HG03442 (cell line): ENCODE measurements around the gene RPS6KC1.
"Not testable (repeated sequence)": the region's sequence is repeated elsewhere in the genome, so short reads cannot be mapped to it uniquely, and the experiment has no call there.

Experiments used
- ATAC-seq: cut with Tn5 transposase; IDR thresholded peaks from one replicate; pipeline ENCODE4 v1.9.1; 2021; ENCODE audit warnings: mild to moderate bottlenecking, moderate library complexity; ENCODE audit not compliant: unreplicated experiment

RPS6KC1 gene, protein sequence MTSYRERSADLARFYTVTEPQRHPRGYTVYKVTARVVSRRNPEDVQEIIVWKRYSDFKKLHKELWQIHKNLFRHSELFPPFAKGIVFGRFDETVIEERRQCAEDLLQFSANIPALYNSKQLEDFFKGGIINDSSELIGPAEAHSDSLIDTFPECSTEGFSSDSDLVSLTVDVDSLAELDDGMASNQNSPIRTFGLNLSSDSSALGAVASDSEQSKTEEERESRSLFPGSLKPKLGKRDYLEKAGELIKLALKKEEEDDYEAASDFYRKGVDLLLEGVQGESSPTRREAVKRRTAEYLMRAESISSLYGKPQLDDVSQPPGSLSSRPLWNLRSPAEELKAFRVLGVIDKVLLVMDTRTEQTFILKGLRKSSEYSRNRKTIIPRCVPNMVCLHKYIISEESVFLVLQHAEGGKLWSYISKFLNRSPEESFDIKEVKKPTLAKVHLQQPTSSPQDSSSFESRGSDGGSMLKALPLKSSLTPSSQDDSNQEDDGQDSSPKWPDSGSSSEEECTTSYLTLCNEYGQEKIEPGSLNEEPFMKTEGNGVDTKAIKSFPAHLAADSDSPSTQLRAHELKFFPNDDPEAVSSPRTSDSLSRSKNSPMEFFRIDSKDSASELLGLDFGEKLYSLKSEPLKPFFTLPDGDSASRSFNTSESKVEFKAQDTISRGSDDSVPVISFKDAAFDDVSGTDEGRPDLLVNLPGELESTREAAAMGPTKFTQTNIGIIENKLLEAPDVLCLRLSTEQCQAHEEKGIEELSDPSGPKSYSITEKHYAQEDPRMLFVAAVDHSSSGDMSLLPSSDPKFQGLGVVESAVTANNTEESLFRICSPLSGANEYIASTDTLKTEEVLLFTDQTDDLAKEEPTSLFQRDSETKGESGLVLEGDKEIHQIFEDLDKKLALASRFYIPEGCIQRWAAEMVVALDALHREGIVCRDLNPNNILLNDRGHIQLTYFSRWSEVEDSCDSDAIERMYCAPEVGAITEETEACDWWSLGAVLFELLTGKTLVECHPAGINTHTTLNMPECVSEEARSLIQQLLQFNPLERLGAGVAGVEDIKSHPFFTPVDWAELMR

DNA sequence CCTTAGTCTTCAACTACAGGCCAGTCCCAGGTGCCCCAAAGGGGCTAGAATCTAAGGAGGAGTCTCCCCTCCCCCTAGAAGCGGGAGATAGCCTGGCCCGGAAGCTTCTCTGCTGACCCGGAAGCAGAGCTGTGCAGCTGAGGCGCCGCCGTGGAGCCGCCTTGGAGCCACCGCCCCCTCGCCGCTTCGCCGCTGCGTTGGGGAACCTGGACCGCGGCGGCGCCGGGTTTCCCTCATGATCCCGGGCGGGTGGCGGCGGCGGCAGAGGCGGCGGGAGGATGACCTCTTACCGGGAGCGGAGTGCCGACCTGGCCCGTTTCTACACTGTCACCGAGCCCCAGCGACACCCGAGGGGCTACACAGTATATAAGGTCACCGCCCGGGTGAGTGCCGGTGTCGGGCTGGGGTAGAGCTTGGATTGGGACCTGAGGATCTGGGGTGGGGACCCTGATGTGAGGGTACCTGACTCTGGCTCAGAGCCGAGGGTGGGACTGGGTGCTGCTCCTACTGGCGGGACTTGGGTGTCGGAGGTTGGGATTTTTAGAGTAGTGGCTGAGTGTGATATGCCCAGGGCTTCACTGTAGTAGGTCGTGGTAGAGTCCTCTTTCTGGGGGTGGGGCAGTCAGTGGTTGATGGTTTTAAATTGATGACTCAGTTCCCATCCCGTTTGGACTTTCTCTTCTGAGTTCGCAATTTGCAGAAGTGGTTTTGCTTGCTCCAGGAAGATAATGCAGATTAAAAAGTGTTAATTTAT is at the start of gene RPS6KC1:
Gene RPS6KC1 (plus strand): TSS at position 115 of the 754 bp plus-strand sequence. CDS start 164 bp downstream, at position 279.
- ATAC-seq: peak; percentile 96

DNA sequence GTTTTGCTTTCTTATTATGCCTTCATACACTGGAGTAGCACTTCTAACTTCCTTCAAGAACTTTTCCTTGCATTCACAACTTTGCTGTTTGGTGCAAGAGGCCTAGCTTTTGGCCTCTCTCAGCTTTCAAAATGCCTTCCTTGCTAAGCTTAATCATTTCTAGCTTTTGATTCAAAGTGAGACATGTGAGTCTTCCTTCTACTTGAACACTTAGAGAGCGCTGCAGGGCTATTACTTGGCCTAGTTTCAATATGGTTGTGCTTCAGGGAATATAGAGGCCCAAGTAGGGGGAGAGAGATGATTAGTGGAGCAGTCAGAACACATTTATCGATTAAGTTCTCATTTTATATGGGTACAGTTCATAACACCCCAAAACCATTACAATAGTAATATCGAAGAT is 47.8 kb upstream of the RPS6KC1 start:
- peak; percentile 76 for ATAC-seq

DNA sequence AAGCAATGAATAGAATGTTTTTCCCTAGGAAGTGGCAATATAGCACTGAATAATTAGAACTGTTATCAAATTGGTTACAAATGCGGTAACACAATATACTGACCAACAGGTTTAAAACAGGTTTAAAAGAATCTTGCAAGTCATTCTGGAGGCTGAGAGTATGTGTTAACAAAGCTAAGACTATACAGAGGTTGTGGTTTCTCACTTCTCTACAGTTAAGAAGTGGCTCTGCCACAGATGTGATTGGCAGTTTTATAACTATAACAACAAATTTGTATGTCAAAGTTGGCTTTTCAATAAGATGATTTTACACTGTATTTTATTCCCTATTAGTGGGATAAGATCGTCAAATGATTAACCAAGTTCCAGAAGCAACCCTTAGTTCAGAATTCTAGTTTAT is 42.5 kb upstream of the RPS6KC1 start:
- ATAC-seq: peak; percentile 86

DNA sequence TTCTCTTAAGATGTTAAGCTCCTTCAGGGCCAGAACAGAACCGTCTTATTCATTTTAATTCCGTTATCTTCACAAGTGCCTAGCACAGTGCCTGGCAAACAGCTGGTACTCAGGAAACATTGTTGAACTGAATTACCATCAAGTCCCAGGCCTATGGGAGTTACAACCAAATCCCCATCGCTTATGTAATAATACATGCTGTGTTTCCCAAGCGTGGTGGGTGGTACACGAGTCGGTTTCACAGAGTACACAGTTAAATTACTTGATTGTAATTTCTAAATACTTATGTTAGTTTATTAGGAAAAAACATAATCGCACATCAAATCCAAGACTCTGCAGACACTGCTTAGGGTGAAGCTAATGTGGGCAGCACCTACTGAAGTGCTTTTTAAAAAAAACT is 36.4 kb upstream of the RPS6KC1 start:
- no peak for ATAC-seq

DNA sequence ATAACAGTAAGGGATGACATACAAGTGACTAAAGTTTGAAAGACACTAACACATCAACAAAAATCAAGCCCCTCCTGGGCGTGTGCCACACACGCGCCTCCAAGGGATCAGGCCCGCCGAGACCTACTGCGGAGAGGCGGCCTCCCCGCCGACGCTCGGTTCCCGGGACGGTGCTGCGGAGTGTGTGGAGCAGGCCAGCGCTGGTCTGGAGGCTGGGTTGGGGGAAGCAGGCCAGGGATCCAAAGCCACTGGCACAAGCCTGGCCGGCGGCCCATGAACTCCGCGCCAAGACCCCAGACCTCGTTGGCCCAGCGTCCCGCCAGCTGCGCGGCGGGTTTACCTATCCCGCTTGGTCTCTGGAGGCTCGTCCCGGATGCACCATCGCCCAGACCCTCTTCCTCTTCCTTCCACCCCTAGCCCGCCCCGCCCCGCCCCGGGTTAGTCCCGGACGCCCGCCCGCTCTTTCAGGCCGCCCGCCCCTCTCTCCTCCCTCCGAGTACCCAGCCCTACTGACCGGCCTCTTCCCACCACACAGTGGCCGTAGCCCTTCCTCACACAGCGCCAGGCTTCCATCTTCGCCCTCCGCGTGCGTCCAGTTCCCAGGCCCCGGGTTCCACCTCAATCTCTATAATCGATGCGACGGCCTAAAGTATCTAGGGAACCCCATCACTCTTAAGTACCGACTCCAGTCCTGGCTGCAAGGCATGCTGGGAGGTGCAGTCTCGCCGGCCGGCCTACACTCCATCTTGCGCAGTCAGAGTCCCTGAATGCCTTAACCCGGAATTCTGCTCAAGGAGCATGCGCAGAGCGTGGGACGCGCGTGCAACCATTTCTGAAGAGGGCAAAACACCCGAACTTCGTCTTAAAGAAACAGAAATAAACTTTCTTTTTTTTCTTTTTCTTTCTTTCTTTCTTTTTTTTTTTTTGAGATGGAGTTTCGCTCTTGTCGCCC is 35.7 kb upstream of the RPS6KC1 start, which contains the start of gene ANGEL2:
Gene ANGEL2 (minus strand): TSS at position 769 of the 952 bp plus-strand sequence. CDS start 196 bp downstream, at position 573.
- ATAC-seq: peak; percentile 95

DNA sequence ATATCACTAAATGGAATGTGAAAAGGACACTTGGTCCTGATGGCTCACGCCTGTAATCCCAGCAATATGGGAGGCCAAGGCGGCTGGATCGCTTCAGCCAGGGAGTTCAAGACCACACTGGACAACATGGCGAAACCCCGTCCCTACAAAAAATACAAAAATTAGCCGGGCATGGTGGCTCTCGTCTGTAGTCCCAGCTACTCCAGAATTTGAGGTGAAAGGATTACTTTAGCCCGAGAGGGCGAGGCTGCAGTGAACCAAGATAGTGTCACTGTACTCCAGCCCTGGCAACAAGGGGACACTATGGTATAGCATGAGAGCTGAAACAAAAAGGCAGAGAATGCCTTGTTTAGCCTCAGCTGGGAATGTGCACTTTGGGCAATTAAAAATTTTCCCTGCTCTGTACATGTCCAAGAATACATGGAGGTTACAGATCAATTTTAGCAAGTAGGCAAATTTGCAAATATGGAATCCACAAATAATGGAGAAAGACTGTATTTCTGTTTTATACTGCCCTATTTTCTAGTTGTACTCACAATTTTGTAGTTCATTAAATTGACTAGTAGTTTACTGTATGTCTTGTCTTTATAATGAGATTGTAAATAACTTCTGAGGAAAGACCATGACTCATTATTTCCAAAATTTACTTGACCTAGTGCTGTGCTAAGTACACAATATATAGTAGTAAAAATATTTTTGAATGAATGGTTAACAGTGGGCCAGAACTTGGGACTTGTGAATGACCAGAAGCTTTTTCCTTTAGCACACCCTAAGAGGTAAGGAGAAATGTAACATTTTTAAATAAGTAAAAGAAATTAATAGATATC is 33.4 kb upstream of the RPS6KC1 start:
- ATAC-seq: no peak

DNA sequence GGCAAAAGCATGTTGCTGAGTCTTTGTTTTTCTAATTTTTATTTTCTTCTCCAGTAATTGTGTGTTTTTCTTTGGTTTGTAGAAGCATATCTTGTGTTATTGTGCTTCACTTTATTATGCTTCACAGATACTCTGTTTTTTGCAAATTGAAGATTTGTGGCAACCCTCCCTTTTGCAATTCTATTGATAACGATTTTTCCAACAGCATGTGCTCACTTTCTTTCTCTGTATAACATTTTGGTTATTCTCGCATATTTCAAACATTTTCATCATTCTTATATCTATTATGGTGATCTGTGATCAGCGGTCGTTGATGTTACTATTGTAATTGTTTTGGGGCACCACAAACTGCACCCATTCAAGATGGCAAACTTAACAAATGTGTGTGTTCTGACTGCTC is 31.6 kb upstream of the RPS6KC1 start:
- ATAC-seq: no peak

DNA sequence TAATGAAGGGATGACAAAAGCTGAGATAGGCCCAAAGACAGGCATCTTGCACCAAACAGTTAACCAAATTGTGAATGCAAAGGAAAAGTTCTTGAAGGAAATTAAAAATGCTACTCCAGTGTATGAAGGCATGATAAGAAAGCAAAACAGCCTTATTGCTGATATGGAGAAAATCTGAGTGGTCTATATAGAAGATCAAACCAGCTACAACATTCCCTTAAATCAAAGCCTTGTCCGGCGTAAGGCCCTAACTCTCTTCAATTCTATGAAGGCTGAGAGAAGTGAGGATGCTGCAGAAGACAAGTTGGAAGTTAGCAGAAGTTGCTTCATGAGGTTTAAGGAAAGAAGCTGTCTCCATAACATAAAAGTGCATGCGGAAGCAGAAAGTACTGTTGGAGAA is 31.0 kb upstream of the RPS6KC1 start:
- no peak for ATAC-seq

DNA sequence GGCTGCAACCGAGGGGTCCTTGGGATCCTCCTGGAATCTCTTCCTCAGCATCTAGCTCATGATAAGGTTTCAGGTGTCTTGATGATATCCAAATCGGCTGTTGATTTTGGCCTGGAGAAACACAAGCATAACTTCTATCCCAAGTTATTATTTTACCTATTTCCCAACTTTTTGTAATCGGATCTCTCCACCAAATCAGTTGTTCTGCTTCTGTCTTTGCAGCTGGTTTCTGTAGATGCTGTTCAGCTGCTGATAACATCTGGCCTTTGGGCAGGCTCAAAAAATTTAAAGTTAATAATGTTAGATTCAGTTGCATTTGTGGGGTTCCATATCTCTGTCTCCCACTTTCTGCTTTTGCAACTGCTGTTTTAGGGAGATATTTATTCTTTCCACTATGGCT is 24.0 kb upstream of the RPS6KC1 start:
- not testable (repeated sequence) for ATAC-seq

DNA sequence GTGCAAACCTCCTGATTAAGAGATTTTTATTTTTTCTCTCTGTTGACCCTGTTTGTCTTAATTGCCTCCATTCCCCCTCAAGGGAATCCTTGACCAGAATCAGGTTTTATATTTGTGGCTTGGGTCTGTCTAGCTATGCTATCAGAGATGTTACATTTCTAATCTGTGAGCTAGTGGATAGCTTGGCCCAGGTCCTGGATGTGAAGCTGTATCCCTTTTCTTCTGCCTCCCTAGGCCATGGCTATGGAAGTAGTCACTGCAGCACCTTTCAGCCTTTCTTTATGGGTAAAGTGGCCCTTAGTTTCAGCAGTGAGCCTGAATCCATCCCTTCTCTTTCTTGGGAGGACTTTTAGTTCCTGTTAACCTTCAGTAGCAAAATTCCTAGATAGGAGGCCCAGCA is 18.4 kb upstream of the RPS6KC1 start:
- no peak for ATAC-seq

DNA sequence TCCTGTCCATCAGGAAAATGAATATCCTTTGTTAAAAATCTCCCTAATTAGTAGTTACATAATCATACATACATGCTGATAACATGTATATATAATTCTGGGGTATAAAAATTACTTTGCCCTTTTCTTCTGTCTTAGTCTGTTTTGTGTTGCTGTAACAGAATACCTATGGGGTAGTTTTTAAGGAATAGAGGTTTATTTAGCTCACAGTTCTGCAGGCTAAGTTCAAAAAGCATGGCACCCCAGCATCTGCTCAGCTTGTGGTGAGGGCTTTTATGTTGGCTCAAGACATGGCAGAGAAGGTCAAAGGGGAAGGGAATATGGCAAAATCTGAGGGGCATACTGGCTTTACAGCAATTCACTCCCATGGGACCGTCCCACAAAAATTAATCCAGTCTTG is 16.3 kb upstream of the RPS6KC1 start:
- ATAC-seq: no peak

DNA sequence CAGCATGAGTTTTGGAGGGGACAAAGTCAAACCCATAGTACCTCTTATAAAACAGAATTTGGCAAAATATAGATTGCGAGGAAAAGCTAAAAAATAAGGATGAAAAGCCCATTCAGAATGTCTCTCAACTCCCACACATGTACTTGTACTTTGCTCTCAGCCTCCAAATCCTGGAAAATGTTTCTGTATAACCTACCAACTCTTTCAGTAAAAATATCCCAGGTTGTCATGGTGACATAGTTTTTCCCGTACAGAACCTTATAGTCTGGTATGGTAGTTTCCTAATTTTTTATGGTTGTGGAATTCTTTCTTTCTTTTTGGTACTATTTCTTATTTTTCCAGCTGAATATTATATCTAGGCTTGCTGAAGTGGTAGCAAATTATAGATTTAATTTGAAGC is 15.5 kb upstream of the RPS6KC1 start:
- no peak for ATAC-seq

DNA sequence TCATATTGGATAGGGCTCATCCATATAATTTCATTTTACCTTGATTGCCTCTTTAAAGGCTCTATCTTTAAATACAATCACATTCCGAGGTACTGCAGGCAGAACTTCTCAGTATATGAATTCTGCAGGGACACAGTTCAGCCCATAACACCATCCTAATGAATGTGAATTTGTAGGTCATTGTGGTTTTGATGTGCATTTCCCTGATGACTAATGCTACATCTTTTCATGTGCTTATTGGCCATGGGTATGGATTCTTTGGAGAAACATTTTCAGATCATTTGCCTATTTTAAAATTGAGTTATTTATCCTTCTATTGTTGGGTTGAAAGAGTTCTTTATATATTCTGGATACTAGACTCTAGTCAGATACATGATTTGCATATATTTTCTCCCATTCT is 9.6 kb upstream of the RPS6KC1 start:
- no peak for ATAC-seq

DNA sequence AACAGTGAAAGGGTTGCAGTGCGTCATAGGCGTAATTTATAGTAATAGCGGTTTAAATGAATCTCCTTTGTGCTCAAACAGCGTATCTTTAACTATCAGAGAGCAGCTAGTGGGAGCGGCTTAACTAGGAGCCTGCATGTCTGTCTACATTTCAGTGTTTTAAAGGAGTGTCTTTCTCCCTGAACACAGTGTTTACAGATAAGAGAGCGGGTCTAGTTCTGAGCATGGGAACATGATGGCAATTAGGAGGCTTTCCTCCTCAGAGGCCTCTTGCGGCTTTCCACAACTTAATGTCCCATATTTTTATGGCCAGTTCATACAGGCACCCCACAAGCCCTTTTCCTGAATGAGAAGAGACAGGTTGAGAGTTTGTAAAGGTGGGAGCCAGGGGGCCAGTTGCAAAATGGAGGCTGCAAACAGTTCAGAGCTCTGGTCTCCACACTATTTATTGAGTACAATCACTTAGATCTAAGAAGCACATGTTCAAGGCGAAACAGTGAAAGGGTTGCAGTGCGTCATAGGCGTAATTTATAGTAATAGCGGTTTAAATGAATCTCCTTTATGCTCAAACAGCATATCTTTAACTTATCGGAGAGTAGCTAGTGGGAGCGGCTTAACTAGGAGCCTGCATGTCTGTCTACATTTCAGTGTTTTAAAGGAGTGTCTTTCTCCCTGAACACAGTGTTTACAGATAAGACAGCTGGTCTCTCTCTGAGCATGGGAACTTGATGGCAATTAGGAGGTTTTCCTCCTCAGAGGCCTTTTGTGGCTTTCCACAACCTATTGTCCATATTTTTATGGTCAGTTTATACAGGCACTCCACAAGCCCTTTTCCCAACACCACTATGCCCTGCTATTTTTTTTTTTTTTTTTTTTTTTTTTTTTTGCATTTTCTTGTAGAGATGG is 5.5 kb upstream of the RPS6KC1 start:
- ATAC-seq: not testable (repeated sequence)

DNA sequence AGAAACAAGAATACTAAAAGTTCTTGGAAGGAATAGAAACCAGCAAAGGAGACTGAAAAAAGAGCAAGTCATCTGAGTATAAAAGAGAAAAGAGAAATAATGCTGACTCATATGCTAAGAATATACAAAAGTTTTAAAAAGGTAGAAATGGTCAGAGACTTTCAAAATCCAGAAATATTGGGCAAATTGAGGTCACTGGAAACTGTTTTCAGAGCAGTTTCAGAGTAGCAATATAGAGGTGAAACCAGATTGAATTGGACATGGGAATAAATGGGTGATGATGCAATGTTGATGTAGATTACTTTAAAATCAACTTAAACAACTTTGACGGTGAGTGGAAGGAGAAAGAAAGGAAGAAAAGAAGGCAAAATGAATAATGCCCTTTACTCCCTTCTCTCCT is 1.8 kb upstream of the RPS6KC1 start:
- ATAC-seq: no peak

DNA sequence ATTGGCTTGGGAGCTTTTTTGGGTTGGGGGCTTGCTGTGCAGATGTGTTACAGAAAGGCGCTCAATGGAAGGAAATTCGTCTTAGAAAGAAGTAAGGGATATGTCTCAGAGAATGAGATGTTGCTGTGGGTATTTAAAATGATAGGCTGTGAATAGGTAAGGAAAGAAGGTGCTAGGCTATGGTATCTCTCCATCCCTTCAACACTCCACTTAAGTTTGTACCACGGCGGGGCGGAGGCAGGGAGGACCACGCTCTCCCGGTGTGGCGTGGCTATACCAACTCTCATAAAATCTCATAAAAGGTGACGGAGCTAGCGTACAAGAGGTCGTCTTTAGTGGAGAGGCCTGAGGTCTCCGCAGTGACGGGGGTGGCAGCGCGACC is 305 bp upstream of the RPS6KC1 start:
- peak; percentile 19 for ATAC-seq

DNA sequence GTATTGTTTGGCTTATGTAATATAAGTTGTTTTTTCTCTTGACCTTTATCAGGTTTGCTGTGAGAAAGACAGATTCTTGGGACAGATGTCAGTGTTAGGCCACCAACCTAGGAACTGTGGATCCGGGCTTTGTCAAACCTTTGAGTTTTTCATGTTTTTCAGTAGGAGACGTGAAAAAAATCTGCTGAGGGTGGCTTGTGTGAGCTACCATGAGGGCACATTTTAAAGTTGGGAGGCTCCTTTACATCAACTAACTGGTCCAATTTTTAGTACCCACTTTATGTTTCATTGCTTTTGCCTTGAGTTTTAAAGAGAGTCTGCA is 801 bp downstream of the RPS6KC1 start:
- no peak for ATAC-seq

DNA sequence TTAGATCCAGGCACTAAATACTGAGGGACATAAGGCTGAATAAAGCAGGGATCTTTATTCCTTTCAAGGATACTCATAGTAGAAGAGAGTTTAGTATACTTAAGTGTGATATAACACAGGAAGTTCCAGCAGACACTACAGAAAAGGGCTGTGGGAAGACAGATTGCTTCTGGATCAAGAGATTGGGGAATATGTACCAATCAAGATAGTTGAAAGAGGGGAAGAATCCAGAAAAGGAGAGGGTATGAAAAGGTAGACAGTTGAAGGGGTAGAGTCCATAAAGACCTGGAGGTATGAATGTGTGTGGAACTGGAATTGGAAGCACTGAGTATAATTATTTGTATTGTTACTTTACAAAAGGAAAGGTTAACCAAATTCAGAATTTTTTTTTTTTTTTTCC is 2.4 kb downstream of the RPS6KC1 start:
- no peak for ATAC-seq
